ENCODE data around the gene TBR1.

DNA sequence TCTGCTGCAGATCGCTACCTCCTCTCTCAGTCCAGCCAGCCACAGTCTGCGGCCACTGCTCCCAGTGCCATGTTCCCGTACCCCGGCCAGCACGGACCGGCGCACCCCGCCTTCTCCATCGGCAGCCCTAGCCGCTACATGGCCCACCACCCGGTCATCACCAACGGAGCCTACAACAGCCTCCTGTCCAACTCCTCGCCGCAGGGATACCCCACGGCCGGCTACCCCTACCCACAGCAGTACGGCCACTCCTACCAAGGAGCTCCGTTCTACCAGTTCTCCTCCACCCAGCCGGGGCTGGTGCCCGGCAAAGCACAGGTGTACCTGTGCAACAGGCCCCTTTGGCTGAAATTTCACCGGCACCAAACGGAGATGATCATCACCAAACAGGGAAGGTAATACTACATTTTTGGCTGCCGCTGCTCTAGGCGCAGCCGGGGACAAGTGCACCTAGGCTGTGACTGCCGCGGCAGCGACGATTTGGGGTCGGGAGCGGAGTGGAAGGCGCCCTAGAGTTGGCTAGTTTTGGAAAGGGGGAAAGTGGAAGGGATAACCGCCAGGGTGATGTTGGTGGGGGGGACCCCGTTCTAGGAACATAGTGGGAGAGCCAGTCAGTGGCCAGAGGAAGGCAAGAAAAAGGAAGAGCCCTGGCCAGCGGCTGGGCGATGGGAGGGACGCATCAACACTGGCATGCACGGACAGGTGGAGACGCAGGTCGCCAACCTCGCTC lies 776 bp downstream of the TBR1 start:
- TF ChIP-seq, protein P1, sequence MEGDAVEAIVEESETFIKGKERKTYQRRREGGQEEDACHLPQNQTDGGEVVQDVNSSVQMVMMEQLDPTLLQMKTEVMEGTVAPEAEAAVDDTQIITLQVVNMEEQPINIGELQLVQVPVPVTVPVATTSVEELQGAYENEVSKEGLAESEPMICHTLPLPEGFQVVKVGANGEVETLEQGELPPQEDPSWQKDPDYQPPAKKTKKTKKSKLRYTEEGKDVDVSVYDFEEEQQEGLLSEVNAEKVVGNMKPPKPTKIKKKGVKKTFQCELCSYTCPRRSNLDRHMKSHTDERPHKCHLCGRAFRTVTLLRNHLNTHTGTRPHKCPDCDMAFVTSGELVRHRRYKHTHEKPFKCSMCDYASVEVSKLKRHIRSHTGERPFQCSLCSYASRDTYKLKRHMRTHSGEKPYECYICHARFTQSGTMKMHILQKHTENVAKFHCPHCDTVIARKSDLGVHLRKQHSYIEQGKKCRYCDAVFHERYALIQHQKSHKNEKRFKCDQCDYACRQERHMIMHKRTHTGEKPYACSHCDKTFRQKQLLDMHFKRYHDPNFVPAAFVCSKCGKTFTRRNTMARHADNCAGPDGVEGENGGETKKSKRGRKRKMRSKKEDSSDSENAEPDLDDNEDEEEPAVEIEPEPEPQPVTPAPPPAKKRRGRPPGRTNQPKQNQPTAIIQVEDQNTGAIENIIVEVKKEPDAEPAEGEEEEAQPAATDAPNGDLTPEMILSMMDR (IDR thresholded peaks at IDR 0.05; ENCODE audit: low read length) = no peak
- no peak for TF ChIP-seq EZH2 (IDR thresholded peaks at IDR 0.05; ENCODE audit: borderline replicate concordance, low read length)
